Esophagus mucosa (tissue), 1 donor: ENCODE results near the gene IL1R1. TPM values are rescaled to one million over a fixed set of nuclear protein-coding genes. Genes with fewer than 3 reads are reported as not detected.
A peak's percentile ranks its signal among the peaks of the same experiment; 100 is the strongest.

Source experiments
- ATAC-seq: fragments of 200-7000 bp; cut with Tn5 transposase; one replicate; pipeline ENCODE4 v1.9.1; 2020
- total RNA-seq: library from RNA; stranded (reverse); gene quantifications from one replicate; pipeline ENCODE4 v1.2.4, GENCODE V29; 2023
- donor health status: DM: yes; HTN: yes; CAD: no.

The IL1R1 gene
- total RNA-seq, 1 donor from 2014 or later, result 19.1 TPM

- no peak for ATAC-seq
Measured at GRCh38 chr2:102177814-102178478, 35.4 kb downstream of the IL1R1 start.

GRCh38 chr2:102179061-102179460, 36.5 kb downstream of the IL1R1 start:
- ATAC-seq, result no peak

- ATAC-seq, result no peak
Measured at GRCh38 chr2:102179788-102180686, 37.5 kb downstream of the IL1R1 start.

- no peak for ATAC-seq
Measured at GRCh38 chr2:102180687-102180999, 38.1 kb downstream of the IL1R1 start.

- no peak for ATAC-seq
Measured at GRCh38 chr2:102181376-102181775, 38.8 kb downstream of the IL1R1 start.

GRCh38 chr2:102181919-102182635, 39.5 kb downstream of the IL1R1 start:
- peak; percentile 88 for ATAC-seq

GRCh38 chr2:102184018-102184417, 41.5 kb downstream of the IL1R1 start:
- ATAC-seq, result no peak

GRCh38 chr2:102184568-102184967, 42.0 kb downstream of the IL1R1 start:
- no peak for ATAC-seq

- no peak for ATAC-seq
Measured at GRCh38 chr2:102185347-102185746, 42.8 kb downstream of the IL1R1 start.

- ATAC-seq, result peak; percentile 94
Measured at GRCh38 chr2:102186791-102187495, 44.4 kb downstream of the IL1R1 start, which contains the start of gene IL1RL2. IL1RL2 (plus strand) TSS chr2:102187023; CDS start chr2:102187868, 845 bp downstream.

- ATAC-seq, result peak; percentile 58
Measured at GRCh38 chr2:102187496-102188150, 45.1 kb downstream of the IL1R1 start.

GRCh38 chr2:102190430-102191107, 48.0 kb downstream of the IL1R1 start:
- ATAC-seq, result no peak

GRCh38 chr2:102191501-102191900, 49.0 kb downstream of the IL1R1 start:
- no peak for ATAC-seq

GRCh38 chr2:102193074-102193473, 50.5 kb downstream of the IL1R1 start:
- peak; percentile 46 for ATAC-seq

GRCh38 chr2:102194609-102195268, 52.2 kb downstream of the IL1R1 start:
- ATAC-seq, result no peak

GRCh38 chr2:102197389-102198137, 55.0 kb downstream of the IL1R1 start:
- no peak for ATAC-seq

- ATAC-seq, result no peak
Measured at GRCh38 chr2:102200539-102200938, 58.0 kb downstream of the IL1R1 start.

GRCh38 chr2:102204638-102205037, 62.1 kb downstream of the IL1R1 start:
- ATAC-seq, result no peak

GRCh38 chr2:102206666-102207341, 64.3 kb downstream of the IL1R1 start:
- ATAC-seq, result peak; percentile 79
